Measurements from ENCODE around the gene SAAL1. TPM values are rescaled to one million over a fixed set of nuclear protein-coding genes. Genes with fewer than 3 reads are reported as not detected.

SAAL1 gene
- total RNA-seq, 4 donors from 2014 or later: 10.3 to 19.1 (median 11.1) TPM

DNA sequence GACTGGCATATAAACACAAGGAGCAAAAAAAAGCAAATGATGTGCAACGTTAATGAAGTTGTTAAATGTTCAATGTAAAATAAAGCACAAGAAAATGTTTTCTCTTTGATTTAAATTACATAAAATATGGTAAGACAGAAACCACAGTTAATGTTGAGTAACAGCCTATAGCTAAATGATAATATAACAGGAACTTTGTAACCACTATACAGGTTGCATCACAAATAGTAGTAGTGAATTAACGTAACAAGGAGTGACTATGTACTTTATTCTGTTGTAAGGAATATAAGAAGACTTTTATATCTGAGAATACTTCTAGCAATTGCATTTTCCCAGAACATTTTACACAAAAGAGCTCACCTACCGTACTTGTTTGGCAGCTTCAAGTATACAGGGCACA lies 16.9 kb downstream of the SAAL1 start:
- Histone ChIP-seq H3K9me3 (no peaks in the 10 kb centered on the region), H3K36me3 (peaks cover 46 to 93% (median 78%) of the 10 kb centered on the region in 4 donors), H3K27me3 (no peaks in the 10 kb centered on the region), H3K4me1 (no peaks in the 10 kb centered on the region), H3K4me3 (no peak overlapping the region), H3K27ac (replicated peaks in 1 of 4) (no peak overlapping the region)
- intact Hi-C loops (cut with DNase I): no loop called here
- WGBS: 88% methylated on average over 3 of the region's 3 CpGs
- DNase-seq (ENCODE audit: extremely low spot score): no peak
- TF ChIP-seq POLR2A (IDR thresholded peaks at IDR 0.05; ENCODE audit: low read depth) (no peak), POLR2AphosphoS5 (IDR thresholded peaks at IDR 0.05) (no peak)

DNA sequence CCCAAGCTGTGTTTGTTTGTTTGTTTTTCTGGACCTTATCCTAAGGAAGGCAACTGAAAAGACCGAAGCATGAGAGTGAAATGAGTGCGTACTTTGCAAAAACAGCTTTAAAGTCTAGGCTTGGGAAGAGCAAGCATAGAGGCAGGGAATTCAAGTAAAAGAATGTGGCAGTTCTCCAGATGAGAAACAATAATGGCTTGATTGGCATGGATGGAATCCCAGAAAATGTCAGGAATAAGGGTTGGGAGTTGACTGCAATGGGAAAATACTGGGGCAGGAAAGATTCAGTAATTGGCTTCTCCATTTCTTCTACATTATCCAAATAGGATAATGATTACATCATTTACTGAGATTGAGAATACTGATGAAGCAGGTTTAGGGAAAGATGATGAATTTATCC lies 17.5 kb downstream of the SAAL1 start:
- H3K36me3 ChIP-seq: peaks cover 40 to 93% (median 78%) of the 10 kb centered on the region in 4 donors

GRCh38 chr11:18081551-18081950 lies 24.3 kb downstream of the SAAL1 start:
- intact Hi-C loops (cut with DNase I): no loop called here
- Histone ChIP-seq H3K27ac (replicated peaks in 1 of 4) (no peak overlapping the region), H3K27me3 (no peaks in the 10 kb centered on the region), H3K9me3 (no peaks in the 10 kb centered on the region), H3K36me3 (peaks cover 20 to 74% (median 53%) of the 10 kb centered on the region in 4 donors), H3K4me3 (no peak overlapping the region), H3K4me1 (no peaks in the 10 kb centered on the region)
- WGBS: 59% methylated on average over 2 of the region's 2 CpGs
- TF ChIP-seq POLR2AphosphoS5 (IDR thresholded peaks at IDR 0.05) (no peak), EP300 (IDR thresholded peaks at IDR 0.05) (no peak), POLR2A (IDR thresholded peaks at IDR 0.05; ENCODE audit: low read depth) (no peak)
- TF ChIP-seq, protein P1, sequence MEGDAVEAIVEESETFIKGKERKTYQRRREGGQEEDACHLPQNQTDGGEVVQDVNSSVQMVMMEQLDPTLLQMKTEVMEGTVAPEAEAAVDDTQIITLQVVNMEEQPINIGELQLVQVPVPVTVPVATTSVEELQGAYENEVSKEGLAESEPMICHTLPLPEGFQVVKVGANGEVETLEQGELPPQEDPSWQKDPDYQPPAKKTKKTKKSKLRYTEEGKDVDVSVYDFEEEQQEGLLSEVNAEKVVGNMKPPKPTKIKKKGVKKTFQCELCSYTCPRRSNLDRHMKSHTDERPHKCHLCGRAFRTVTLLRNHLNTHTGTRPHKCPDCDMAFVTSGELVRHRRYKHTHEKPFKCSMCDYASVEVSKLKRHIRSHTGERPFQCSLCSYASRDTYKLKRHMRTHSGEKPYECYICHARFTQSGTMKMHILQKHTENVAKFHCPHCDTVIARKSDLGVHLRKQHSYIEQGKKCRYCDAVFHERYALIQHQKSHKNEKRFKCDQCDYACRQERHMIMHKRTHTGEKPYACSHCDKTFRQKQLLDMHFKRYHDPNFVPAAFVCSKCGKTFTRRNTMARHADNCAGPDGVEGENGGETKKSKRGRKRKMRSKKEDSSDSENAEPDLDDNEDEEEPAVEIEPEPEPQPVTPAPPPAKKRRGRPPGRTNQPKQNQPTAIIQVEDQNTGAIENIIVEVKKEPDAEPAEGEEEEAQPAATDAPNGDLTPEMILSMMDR (IDR thresholded peaks at IDR 0.05): no peak
- no peak for DNase-seq (ENCODE audit: extremely low spot score)

More for the DNA sequence above, 17.5 kb downstream of the SAAL1 start:
- DNase-seq (ENCODE audit: extremely low spot score): no peak
- TF ChIP-seq POLR2AphosphoS5 (IDR thresholded peaks at IDR 0.05) (no peak), EP300 (IDR thresholded peaks at IDR 0.05) (no peak), POLR2A (IDR thresholded peaks at IDR 0.05; ENCODE audit: low read depth) (no peak)
- TF ChIP-seq, protein P1 (IDR thresholded peaks at IDR 0.05): no peak
- Histone ChIP-seq H3K4me1 (no peaks in the 10 kb centered on the region), H3K27me3 (no peaks in the 10 kb centered on the region), H3K4me3 (no peak overlapping the region), H3K27ac (replicated peaks in 1 of 4) (no peak overlapping the region), H3K9me3 (no peaks in the 10 kb centered on the region)
- intact Hi-C loops (cut with DNase I): no loop called here
- WGBS: 100% methylated on average over 2 of the region's 2 CpGs

- intact Hi-C loops (cut with DNase I): no loop called here
- Histone ChIP-seq H3K36me3 (peaks cover 12 to 64% (median 45%) of the 10 kb centered on the region in 4 donors), H3K27me3 (no peaks in the 10 kb centered on the region), H3K27ac (replicated peaks in 1 of 4) (no peak overlapping the region), H3K4me1 (no peaks in the 10 kb centered on the region), H3K4me3 (no peak overlapping the region), H3K9me3 (no peaks in the 10 kb centered on the region)
- no peak for TF ChIP-seq POLR2AphosphoS5 (IDR thresholded peaks at IDR 0.05)
- no peak for TF ChIP-seq EP300 (IDR thresholded peaks at IDR 0.05)
- TF ChIP-seq, protein P1 (IDR thresholded peaks at IDR 0.05): no peak
- no peak for TF ChIP-seq POLR2A (IDR thresholded peaks at IDR 0.05; ENCODE audit: low read depth)
- WGBS: 70% methylated on average over 4 of the region's 4 CpGs
- DNase-seq (ENCODE audit: extremely low spot score): no peak
Measured at GRCh38 chr11:18080451-18080850, 25.4 kb downstream of the SAAL1 start.

DNA sequence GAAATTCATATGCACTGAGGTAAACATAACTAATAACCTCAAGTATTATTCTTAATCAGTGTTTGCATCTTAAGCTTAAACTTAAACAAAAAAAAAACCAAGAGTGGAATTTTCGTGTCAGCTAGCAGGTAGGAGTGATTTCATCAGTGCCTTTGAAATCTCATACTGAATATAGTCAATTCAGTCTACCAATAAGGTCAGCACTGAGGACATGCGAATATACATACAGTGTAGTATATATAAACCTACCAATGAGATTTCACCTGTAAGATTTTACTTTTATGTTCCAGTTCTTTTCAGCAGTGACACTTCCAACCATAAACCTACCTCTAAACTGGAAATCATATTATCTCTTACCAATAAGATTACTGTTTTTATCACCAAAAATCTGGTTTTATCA lies 27.0 kb downstream of the SAAL1 start:
- no peaks in the 10 kb centered on the region for H3K4me1 ChIP-seq
- no peak for DNase-seq (ENCODE audit: extremely low spot score)
- no peak for TF ChIP-seq EP300 (IDR thresholded peaks at IDR 0.05)
- WGBS: 91% methylated on average over 2 of the region's 2 CpGs
- H3K9me3 ChIP-seq: no peaks in the 10 kb centered on the region
- H3K27me3 ChIP-seq: no peaks in the 10 kb centered on the region
- intact Hi-C loops (cut with DNase I): no loop called here
- H3K4me3 ChIP-seq: no peak overlapping the region
- H3K36me3 ChIP-seq: peaks cover 12 to 57% (median 37%) of the 10 kb centered on the region in 4 donors
- H3K27ac ChIP-seq (replicated peaks in 1 of 4): no peak overlapping the region

- TF ChIP-seq, protein P1 (IDR thresholded peaks at IDR 0.05): no peak
- TF ChIP-seq POLR2AphosphoS5 (IDR thresholded peaks at IDR 0.05) (no peak), POLR2A (IDR thresholded peaks at IDR 0.05; ENCODE audit: low read depth) (no peak), EP300 (IDR thresholded peaks at IDR 0.05) (no peak)
- no peaks in the 10 kb centered on the region for H3K27me3 ChIP-seq
- WGBS: 85% methylated on average over 3 of the region's 3 CpGs
- DNase-seq (ENCODE audit: extremely low spot score): no peak
- intact Hi-C loops (cut with DNase I): no loop called here
- H3K4me3 ChIP-seq: no peak overlapping the region
- no peaks in the 10 kb centered on the region for H3K4me1 ChIP-seq
- no peak overlapping the region for H3K27ac ChIP-seq (replicated peaks in 1 of 4)
- H3K36me3 ChIP-seq: peaks cover 9 to 26% (median 21%) of the 10 kb centered on the region in 4 donors
- no peaks in the 10 kb centered on the region for H3K9me3 ChIP-seq
Measured at GRCh38 chr11:18075444-18075843, 30.4 kb downstream of the SAAL1 start.
